Fibroblast of gingiva (primary cell): ENCODE results near the gene STUB1.

Experiments used
- DNase-seq: peaks from one replicate; pipeline ENCODE4 v3.0.0-alpha.2; 2011; ENCODE audit warnings: low read depth

The STUB1 gene

DNA sequence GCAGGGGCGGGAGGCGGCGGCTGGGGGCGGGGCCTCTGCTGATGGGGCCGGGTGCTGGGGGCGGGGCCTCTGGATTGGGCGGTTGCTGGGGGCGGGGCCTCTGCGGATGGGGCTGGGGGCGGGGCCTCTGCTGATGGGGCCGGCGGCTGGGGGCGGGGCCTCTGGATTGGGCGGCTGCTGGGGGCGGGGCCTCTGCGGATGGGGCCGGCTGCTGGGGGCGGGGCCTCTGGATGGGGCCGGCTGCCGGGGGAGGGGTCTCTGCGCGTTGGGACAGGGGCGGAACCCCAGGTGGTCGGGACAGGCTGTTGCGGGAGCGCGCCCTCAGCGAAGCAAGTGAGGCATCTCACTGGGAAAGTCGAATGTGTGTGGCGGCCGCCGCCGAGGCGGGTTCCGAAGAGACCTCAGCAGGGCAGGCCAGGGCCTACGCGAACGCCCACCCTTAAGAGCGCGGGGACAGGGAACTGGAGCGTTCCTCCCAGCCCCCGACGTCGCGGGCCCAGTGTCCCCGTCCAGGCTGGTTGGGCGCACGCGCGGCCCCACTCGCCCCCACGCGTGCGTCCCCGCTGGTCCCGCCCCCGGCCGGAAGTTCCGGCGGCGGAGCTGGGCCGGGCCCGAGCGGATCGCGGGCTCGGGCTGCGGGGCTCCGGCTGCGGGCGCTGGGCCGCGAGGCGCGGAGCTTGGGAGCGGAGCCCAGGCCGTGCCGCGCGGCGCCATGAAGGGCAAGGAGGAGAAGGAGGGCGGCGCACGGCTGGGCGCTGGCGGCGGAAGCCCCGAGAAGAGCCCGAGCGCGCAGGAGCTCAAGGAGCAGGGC lies at the start of gene STUB1:
Gene STUB1 (plus strand): TSS at position 597 of the 811 bp plus-strand sequence. CDS start 116 bp downstream, at position 713.
- peak; percentile 88 for DNase-seq

DNA sequence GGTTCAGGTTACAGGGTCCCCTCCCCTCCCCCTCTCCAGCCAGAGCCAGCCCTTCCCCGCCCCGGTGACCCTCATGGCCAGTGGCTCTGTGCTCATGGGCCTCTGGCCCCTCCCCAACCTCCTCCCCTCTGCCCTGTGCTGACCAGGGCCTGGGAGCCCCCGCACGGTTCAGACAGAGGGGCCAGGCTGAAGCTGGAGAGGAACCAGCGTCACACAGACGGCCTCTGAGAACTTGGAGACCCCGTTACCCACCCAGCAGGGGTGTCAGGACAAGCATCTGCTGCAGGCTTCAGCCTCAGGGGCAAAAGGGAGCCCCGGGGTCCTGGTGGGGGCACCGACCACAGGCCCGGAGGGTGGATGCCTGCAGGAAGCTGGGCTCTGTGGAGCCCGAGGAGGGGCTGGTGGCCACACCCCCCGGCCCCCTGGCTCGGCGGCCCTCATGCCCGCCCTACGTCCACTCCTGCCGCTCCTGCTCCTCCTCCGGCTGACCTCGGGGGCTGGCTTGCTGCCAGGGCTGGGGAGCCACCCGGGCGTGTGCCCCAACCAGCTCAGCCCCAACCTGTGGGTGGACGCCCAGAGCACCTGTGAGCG lies 49.3 kb upstream of the STUB1 start, which contains the start of gene WFIKKN1:
Gene WFIKKN1 (plus strand): TSS at position 171 of the 591 bp plus-strand sequence. CDS start 269 bp downstream, at position 440.
- DNase-seq = no peak

DNA sequence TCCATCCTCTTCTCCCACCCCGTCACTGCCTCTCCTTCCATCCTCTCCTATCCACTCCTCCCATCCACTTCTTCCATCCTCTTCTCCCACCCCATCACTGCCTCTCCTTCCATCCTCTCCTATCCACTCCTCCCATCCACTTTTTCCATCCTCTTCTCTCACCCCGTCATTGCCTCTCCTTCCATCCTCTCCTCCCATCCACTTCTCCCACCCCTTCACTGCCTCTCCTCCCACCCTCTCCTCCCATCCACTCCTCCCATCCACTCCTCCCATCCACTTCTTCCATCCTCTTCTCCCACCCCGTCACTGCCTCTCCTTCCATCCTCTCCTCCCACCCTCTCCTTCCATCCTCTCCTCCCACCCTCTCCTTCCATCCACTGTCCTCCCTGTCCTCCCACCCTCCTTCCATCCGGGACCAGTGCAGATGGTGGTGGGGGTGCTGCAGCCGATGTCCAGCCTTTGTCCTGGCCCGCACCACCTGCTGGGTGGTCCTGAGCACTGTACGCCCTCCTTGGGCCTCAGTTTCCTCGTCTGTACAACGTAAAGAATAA lies 48.3 kb upstream of the STUB1 start:
- no peak for DNase-seq

DNA sequence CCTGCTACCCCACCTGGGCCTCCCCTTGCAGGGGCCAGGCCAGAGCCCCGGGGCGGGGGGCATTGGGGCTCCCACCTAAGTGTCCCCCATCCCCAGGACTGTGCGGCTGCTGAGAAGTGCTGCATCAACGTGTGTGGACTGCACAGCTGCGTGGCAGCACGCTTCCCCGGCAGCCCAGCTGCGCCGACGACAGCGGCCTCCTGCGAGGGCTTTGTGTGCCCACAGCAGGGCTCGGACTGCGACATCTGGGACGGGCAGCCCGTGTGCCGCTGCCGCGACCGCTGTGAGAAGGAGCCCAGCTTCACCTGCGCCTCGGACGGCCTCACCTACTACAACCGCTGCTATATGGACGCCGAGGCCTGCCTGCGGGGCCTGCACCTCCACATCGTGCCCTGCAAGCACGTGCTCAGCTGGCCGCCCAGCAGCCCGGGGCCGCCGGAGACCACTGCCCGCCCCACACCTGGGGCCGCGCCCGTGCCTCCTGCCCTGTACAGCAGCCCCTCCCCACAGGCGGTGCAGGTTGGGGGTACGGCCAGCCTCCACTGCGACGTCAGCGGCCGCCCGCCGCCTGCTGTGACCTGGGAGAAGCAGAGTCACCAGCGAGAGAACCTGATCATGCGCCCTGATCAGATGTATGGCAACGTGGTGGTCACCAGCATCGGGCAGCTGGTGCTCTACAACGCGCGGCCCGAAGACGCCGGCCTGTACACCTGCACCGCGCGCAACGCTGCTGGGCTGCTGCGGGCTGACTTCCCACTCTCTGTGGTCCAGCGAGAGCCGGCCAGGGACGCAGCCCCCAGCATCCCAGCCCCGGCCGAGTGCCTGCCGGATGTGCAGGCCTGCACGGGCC lies 47.5 kb upstream of the STUB1 start:
- DNase-seq = no peak

DNA sequence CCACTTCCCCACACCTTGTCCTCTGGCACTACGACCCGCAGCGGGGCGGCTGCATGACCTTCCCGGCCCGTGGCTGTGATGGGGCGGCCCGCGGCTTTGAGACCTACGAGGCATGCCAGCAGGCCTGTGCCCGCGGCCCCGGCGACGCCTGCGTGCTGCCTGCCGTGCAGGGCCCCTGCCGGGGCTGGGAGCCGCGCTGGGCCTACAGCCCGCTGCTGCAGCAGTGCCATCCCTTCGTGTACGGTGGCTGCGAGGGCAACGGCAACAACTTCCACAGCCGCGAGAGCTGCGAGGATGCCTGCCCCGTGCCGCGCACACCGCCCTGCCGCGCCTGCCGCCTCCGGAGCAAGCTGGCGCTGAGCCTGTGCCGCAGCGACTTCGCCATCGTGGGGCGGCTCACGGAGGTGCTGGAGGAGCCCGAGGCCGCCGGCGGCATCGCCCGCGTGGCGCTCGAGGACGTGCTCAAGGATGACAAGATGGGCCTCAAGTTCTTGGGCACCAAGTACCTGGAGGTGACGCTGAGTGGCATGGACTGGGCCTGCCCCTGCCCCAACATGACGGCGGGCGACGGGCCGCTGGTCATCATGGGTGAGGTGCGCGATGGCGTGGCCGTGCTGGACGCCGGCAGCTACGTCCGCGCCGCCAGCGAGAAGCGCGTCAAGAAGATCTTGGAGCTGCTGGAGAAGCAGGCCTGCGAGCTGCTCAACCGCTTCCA lies 46.7 kb upstream of the STUB1 start:
- DNase-seq = no peak

DNA sequence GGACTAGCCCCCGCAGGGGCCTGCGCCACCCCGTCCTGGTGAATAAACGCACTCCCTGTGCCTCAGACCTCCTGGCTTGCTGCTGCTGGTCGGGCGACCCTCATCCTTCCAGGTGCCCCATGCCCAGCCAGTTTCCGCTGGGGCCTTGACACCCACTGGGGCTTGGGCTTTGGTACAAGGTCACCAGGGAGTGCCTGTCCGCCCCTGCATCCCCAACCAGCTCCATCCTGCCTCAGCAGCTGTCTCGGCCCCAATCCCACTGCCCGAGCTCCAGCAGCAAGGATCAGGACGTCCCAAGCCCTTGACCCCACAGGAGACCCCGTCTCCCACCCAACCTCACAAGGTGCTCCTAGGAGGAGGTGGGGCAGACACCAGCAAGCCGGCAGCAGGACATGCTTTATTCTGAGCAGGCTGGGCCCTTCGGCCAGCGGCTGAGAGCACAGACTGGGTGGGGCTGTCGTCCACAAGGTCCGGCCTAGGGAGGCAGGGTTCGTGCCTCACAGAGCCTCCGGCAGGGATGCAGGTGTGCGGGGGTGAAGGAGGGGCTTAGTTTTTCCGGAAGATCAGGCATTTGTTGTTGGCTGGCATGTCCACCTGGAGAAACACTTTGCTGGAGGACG lies 46.0 kb upstream of the STUB1 start:
- DNase-seq = no peak

DNA sequence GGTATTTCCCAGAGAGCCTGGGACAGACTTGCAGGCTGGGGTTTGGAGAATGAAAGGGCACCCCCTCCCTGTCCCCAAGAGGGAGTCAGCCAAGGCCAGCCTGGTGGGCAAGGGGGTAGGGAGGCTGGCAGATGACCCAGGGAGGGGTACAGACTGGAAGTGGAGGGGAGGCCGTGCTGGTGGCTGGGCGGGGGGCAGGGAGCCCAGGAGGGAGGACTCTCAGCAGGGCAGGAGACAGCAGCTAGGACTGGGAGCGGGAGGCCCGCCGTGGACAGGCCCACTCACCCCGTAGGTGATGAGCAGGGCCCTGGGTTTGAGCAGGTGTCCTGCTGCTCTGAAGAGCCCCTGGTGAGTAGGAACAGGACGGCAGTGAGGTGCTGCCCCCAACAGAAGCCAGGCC lies 45.2 kb upstream of the STUB1 start:
- DNase-seq = no peak

DNA sequence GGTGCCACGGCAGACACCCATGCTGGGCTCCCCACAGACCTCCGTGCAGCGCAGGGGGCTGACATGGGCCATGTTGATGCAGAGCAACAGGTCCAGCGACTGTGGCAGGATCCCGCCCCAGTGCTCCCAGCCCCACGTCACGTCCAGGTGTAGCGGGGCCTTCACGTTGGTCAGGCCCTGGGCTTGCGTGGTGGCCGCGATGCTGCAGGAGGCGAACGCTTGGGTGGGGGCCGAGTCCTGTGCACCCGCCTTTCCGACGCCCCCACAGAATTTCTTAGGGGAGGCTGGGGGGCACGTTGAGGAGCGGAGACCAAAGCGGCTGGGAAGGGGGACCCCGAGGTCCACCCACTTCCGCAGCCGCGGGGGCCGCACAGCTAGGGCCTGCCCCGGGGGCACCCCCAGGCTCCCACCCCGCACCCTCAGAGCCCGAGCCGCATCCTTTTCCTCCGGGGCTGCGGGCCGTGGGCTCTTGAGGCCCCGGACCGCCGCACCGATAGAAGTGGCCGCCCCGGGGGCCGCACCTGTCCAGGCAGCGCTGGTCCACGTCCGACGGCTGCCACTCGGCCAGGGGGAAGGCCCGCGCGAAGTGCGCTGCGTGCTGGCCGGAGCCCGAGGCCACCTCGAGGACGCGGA lies 44.5 kb upstream of the STUB1 start:
- no peak for DNase-seq

DNA sequence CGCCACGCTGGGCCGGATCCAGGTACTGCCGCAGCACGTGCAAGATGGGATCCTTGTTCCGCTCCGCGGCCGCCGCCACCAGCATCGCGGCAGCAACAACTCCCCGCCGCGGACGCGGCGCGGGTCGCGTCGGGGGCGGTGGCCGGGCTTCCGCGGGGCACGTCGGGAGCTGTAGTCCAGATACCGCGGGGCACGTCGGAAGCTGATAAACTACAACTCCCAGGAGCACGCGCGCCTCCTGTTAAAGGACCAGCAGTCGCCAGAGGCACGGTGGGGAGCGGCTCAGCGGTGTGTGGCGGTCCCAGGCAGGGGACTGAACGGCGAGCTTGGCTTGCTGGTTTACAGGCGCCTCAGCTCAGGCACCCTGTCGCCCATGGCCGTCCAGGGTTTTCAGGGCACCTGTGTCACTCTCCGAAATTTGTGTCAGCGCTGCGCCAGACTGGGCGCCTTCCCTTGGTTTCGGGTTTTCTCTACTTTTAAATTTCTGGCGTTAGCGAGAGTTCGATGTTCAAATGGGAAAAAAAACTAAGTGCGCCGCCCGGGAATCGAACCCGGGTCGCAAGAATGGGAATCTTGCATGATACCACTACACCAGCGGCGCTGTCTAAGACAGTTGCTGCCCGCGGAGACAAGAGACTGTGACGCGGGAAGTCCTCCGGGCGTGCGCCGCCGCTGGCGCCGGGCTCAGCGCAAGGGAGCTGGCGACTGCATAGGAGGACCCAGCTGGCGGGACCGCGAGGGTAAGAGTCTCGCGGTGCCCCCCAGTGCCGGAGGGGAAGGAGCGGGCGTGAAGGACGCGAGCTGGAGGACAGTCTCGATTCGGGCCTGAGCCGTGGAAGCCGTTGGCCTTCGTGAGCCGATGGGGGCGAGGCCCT lies 43.8 kb upstream of the STUB1 start, which contains the start of gene METTL26:
Gene METTL26 (minus strand): TSS at position 100 of the 875 bp plus-strand sequence. CDS start 15 bp downstream, at position 85.
- peak; percentile 92 for DNase-seq

DNA sequence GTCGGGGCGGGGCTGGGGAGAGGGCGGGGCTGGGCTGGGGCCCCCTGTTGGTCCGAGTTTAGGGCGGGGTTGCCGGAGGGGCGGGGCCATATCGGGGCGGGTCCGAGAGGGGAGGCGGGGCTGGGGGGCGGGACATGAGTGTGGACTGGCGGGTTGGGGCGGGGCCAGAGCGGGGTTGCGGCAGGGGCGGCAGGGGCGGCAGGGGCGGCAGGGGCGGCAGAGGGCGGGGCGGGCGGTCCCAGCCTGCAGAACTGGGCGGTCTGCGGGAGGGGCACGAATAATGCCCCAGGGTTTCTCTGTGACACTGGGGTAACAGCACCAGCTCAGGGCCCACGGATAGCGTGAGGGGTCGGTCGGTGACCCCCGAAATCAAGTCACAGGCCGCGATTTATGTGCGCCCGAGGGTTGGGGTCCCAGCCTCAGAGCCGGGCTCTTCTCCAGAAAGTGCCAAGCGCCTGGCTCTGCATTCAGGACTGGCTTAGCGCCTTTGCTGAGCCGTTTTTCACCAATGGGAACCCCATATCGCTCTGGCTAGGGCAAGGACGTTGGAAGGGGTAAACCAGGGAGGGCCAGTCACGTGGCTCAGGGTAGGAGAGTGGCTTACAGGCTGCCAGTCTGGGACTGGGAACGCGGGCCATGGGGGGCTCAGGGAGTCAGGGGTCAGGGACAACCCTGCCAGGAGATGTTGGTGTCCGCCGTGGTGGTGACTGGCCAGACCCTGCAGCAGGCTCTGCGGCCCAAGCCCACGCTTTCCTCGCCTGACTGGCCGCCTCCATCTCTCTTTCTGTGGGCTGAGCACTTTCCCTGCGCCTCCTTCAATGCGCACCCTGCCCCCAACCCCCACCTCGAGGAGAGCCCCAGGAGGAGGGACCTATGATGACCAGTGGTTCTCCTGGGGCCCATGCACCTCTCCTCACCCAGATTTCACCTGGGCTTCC lies 42.9 kb upstream of the STUB1 start:
- peak; percentile 88 for DNase-seq

DNA sequence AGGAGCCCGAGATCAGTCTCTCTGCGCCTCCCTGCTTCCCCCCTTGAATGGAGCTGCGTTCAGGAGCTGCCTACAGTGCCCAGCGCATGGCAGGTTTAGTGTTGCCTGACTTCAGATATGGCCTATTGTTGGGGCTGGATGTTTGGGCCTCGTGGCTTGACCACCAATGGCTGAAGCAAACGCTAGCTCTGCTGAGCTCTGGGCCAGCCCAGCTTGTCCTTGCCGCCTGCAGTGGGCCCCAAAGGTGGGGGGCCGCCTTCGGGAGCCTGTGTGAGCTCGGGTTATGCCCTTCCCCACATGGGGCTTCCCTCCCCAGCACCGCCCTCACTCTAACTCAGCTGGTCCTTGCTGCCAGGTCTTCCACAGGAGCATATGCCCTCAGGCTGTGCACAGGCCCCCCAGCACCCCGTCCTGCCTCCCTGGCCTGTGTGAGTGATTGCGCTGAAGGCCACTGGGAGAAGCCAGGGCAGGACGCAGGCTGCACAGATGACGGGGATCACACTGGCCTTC lies 42.1 kb upstream of the STUB1 start:
- no peak for DNase-seq

DNA sequence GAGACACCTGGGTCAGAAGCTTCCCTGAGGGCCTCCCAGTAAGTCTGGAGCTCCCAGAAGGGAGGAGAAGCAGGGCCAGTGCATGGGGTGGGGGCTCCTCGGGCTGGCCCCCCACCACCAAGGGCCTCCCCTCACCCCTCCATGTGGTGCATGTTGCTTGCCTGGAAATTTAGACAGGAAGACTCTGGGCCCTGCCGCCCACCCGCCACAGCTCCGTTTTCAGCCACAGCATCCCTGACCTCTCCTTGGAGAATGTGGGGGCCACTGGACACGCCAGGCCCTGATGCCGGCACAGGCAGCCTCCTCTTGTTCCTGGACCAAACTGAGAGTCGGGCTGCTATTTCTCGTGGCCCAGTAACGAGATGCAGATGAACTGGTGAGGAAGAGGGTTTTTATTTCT lies 41.4 kb upstream of the STUB1 start:
- DNase-seq = no peak

DNA sequence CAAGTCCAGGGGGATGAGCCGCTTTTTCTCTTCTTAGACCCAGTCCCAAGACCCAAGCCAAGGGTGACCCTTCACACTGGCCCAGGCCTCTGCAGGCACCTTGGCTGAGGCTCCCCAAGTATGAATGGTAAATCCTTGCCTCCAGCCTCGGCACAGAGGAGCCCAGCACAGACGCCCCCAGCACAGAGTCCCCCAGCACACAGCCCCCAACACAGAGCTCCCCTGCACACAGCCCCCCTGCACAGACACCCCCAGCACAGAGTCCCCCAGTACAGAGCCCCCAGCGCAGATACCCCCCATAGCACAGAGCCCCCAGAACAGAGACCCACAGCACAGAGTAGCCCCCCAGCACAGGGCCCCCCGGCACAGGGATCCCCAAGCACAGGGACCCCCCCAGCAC lies 39.6 kb upstream of the STUB1 start:
- DNase-seq = no peak

DNA sequence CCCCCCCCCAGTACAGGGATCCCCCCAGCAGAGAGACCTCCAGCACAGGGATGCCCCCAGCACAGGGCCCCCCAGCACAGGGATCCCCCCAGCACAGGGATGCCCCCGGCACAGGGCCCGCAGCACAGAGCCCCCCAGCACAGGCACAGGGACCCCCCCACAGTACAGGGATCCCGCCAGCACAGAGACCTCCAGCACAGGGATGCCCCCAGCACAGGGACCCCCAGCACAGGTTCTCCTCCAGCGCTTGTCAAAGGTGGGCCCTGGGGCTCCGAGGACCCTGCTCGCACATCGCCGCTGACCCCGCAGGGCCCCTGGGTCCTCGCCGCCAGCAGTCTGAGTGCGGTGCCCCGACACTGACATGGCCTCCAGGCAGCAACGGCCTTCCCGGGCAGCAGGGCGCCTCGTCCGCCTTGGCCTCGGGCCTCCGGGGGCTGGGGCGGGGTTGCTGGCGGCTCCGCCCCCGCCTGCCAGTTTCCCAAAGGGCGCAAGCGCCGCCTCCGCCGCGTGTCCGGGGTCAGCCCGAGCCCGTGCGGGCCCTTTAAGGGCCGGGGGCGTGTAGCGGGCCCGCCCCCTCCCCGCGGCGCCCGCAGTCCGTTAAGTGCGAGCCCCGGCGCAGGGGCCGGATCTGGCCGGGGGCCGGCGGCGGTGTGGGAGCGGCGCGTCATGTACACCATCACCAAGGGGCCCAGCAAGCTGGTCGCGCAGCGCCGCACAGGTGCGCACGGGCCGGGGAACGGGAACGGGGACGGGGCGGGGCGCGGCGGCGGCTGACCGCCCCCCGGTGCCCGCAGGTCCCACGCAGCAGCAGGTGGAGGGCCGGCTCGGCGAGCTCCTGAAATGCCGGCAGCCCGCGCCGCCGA lies 38.7 kb upstream of the STUB1 start, which contains the start of gene MCRIP2:
Gene MCRIP2 (plus strand): TSS at position 503 of the 863 bp plus-strand sequence. CDS start 164 bp downstream, at position 667.
- DNase-seq = peak; percentile 74

DNA sequence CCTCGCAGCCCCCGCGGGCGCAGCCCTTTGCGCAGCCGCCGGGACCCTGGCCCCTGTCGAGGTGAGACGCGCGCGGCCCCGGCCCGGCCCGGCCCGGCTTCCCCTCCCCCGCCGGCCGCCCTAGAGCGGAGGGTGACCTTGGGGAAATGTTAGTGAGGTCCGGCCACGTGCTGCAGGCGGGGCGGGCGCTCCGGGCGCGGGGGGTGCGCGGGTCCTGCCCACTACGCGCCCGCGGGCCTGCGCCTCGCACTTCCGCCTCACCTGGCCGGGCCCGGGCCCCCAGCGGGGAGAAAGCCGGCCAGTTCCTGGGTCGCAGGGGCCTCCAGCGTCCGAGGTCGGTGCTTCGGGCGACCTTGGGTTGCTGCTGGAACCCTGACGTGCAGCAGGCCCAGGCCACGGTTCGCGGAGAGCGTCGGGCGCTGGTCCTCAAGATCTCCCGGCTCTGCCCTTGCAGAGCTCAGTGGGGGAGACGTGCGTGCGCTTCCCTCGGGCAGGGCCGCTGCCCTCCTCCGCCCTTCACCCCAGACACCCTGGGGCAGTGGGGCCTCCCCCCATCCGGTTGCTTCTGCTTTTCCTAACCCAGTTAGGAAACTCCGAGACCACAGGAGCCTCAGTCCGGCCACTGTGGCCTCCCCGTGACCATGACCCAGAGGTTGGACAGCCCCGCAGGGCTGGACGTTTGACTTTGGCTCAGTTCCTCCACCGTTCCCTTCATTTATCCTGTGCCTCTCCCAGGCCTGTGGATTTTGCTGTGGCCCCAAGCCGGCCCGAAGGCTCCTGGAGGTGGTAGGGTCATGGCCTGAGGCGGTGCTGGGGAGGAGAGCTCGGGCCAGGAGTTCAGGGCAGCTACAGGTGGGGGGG lies 37.8 kb upstream of the STUB1 start:
- peak; percentile 15 for DNase-seq

DNA sequence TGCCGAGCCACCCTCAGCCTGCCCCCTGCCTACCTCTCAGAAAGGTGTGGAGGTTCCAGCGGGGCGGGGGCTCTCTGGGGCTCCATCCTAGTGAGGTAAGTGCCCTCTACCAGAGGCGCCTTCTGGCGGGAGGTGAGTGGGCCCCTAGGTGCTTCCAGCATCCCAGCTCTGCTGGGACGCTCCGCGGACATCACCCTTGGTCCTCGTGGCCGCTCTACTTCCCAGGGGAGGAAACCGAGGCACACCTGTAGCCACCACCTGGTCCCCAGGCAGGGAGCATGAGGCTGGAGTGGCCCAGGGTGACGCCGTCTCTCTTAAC lies 37.2 kb upstream of the STUB1 start:
- DNase-seq = no peak
